GM12878 (cell line): ENCODE data around the gene CALHM2. TPM values are rescaled to one million over a fixed set of nuclear protein-coding genes. Genes with fewer than 3 reads are reported as not detected.

Source experiments
- ATAC-seq: fragments of 200-7000 bp; cut with Tn5 transposase; 3 replicates; pipeline ENCODE4 v1.9.1; 2020; ENCODE audit warnings: mild to moderate bottlenecking, moderate library complexity
- BruUV-seq: library from RNA; stranded (reverse); fragments of 400-500 nt; replicated peaks from 2 replicates; lab custom pipeline; 2021; lab: Mats Ljungman, UMichigan
- CTCF ChIA-PET: fragments of 300-600 bp; sonication (Branson Sonifier 250); formaldehyde crosslinking; extraction: SDS; loops from one replicate; lab custom pipeline; 2021; ENCODE audit warnings: inconsistent platforms; lab: Yijun Ruan, JAX
- POLR2A ChIA-PET: fragments of 350-600 bp; formaldehyde crosslinking; extraction: SDS; loops from one replicate; lab custom pipeline; 2021; ENCODE audit warnings: inconsistent platforms; lab: Charles Lee
- RAD21 ChIA-PET: fragments of 300-600 bp; sonication (Branson Sonifier 250); formaldehyde crosslinking; loops from one replicate; lab custom pipeline; 2023; ENCODE audit warnings: antibody characterized with exemption; ENCODE audit not compliant: unreplicated experiment; lab: Charles Lee
- SMC1A ChIA-PET: fragments of 300-600 bp; sonication (Branson Sonifier 250); formaldehyde crosslinking; loops from one replicate; lab custom pipeline; 2023; ENCODE audit not compliant: unreplicated experiment, uncharacterized antibody; lab: Charles Lee
- DNase-seq: peaks from one replicate; pipeline ENCODE4 v3.0.0-alpha.2; 2011; ENCODE audit warnings: low read depth, low spot score
- FAIRE-seq: peaks from 3 replicates; lab custom pipeline; 2011; peaks lifted over from hg19 to GRCh38; lab: Jason Lieb, UNC
- H2AFZ ChIP-seq: 2 replicates; pipeline ENCODE4 v1.6.0; 2011; ENCODE audit warnings: low read depth, low read length, control low read depth; ENCODE audit not compliant: control insufficient read depth
- H3K27ac ChIP-seq: 2 replicates; pipeline ENCODE4 v1.5.1; 2011; ENCODE audit warnings: control low read depth; ENCODE audit not compliant: control insufficient read depth, insufficient read depth
- H3K27me3 ChIP-seq, 2 experiments: replicated peaks in 1 of 2; 2 replicates each; pipeline versions ENCODE4 v1.6.0 to v1.6.1; 2011; ENCODE audit warnings: low read length in 1 of 2; ENCODE audit not compliant: control insufficient read depth in 2 of 2, insufficient read depth in 2 of 2
- H3K36me3 ChIP-seq, 2 experiments: 2 replicates each; pipeline ENCODE4 v1.5.1; 2011; ENCODE audit warnings: low read length in 1 of 2; ENCODE audit not compliant: control insufficient read depth in 2 of 2, insufficient read depth in 2 of 2
- H3K4me1 ChIP-seq: 2 replicates; pipeline ENCODE4 v1.6.1; 2011; ENCODE audit warnings: mild to moderate bottlenecking, low read length, moderate library complexity, mixed read lengths; ENCODE audit not compliant: control insufficient read depth, insufficient read depth
- H3K4me2 ChIP-seq: 2 replicates; pipeline ENCODE4 v1.6.0; 2011; ENCODE audit warnings: control low read depth; ENCODE audit not compliant: control insufficient read depth, insufficient read depth
- H3K4me3 ChIP-seq: fragments of 200-600 bp; sonication (generic); 2 replicates; pipeline ENCODE4 v1.5.1; 2016
- H3K79me2 ChIP-seq: 2 replicates; pipeline ENCODE4 v1.6.0; 2011; ENCODE audit warnings: low read length; ENCODE audit not compliant: control insufficient read depth, insufficient read depth
- H3K9ac ChIP-seq: 2 replicates; pipeline ENCODE4 v1.8.0; 2011; ENCODE audit warnings: low read length, control low read depth, mixed read lengths; ENCODE audit not compliant: control insufficient read depth, insufficient read depth
- H3K9me3 ChIP-seq: replicated peaks from 3 replicates; pipeline ENCODE4 v1.5.1; 2011; ENCODE audit warnings: mild to moderate bottlenecking, low read length; ENCODE audit not compliant: control insufficient read depth, insufficient read depth
- H4K20me1 ChIP-seq: 2 replicates; pipeline ENCODE4 v1.6.0; 2011; ENCODE audit not compliant: control insufficient read depth, insufficient read depth
- ATF2 ChIP-seq: IDR thresholded peaks from 2 replicates; pipeline ENCODE4 v1.6.1; 2012; ENCODE audit warnings: low read length, inconsistent platforms
- CREM ChIP-seq: IDR thresholded peaks from 2 replicates; pipeline ENCODE4 v1.6.1; 2014; ENCODE audit warnings: antibody characterized with exemption, low read depth
- CTCF ChIP-seq, 3 experiments: IDR thresholded peaks in 2 of 3; conservative IDR thresholded peaks in 1 of 3; 2 replicates each; pipeline ENCODE4 v1.5.1; 2011; ENCODE audit warnings: low read depth in 3 of 3, low read length in 3 of 3, mild to moderate bottlenecking in 3 of 3, control low read depth in 2 of 3, moderate library complexity in 2 of 3, inconsistent platforms in 1 of 3, mixed read lengths in 1 of 3; ENCODE audit not compliant: control insufficient read depth in 2 of 3, insufficient read depth in 1 of 3; ENCODE audit errors: extremely low read depth in 1 of 3
- MEF2A ChIP-seq: IDR thresholded peaks from 2 replicates; pipeline ENCODE4 v1.6.1; 2011; ENCODE audit warnings: low read depth, mild to moderate bottlenecking, low read length, moderate library complexity; ENCODE audit not compliant: insufficient read depth
- NFXL1 ChIP-seq: fragments of 450-650 bp; IDR thresholded peaks from 2 replicates; pipeline ENCODE4 v1.6.1; 2017; ENCODE audit warnings: antibody characterized with exemption, mild to moderate bottlenecking, borderline replicate concordance
- NFYB ChIP-seq: IDR thresholded peaks from 2 replicates; pipeline ENCODE4 v1.6.1; 2011; ENCODE audit warnings: low read depth, mild to moderate bottlenecking, low read length, improper control_type of control experiment, moderate library complexity; ENCODE audit not compliant: insufficient read depth
- PAX5 ChIP-seq: IDR thresholded peaks from 2 replicates; pipeline ENCODE4 v1.6.1; 2011; ENCODE audit warnings: low read depth, low read length, borderline replicate concordance
- RAD51 ChIP-seq: fragments of 450-650 bp; IDR thresholded peaks from 2 replicates; pipeline ENCODE4 v1.6.1; 2016; ENCODE audit warnings: moderate library complexity, mild to moderate bottlenecking, inconsistent platforms
- RBBP5 ChIP-seq: fragments of 200-600 bp; sonication (generic); conservative IDR thresholded peaks from 2 replicates; pipeline ENCODE4 v1.6.1; 2016
- SIN3A ChIP-seq: IDR thresholded peaks from 2 replicates; pipeline ENCODE4 v1.6.1; 2012; ENCODE audit warnings: low read depth, low read length, improper control_type of control experiment
- SMARCA5 ChIP-seq: fragments of 450-650 bp; IDR thresholded peaks from 2 replicates; pipeline ENCODE4 v1.6.1; 2017; ENCODE audit warnings: mild to moderate bottlenecking
- STAT3 ChIP-seq: IDR thresholded peaks from 2 replicates; pipeline ENCODE4 v1.6.1; 2011; ENCODE audit warnings: low read depth, low read length, improper control_type of control experiment
- SUPT20H ChIP-seq: IDR thresholded peaks from 2 replicates; pipeline ENCODE4 v1.6.1; 2011; ENCODE audit warnings: low read depth, mild to moderate bottlenecking, low read length, moderate library complexity, borderline replicate concordance; ENCODE audit not compliant: control insufficient read depth
- TARDBP ChIP-seq: IDR thresholded peaks from 2 replicates; pipeline ENCODE4 v1.6.1; 2016; ENCODE audit warnings: borderline replicate concordance
- ZBTB4 ChIP-seq: fragments of 450-650 bp; formaldehyde crosslinking; IDR thresholded peaks from 2 replicates; pipeline ENCODE4 v1.4.0; 2022; ENCODE audit warnings: mild to moderate bottlenecking, moderate library complexity
- ZNF207 ChIP-seq: fragments of 450-650 bp; IDR thresholded peaks from 2 replicates; pipeline ENCODE4 v1.6.1; 2014; ENCODE audit warnings: antibody characterized with exemption, mild to moderate bottlenecking, borderline replicate concordance
- ZSCAN29 ChIP-seq: fragments of 450-650 bp; IDR thresholded peaks from 2 replicates; pipeline ENCODE4 v1.6.1; 2017; ENCODE audit warnings: mild to moderate bottlenecking, moderate library complexity
- WGBS: methylation state at CpG from one replicate; pipeline ENCODE4 v1.1.6; 2016; ENCODE audit warnings: low lambda C conversion rate; ENCODE audit not compliant: insufficient replicate concordance, insufficient coverage; ENCODE audit errors: missing lambda C conversion rate; 5-methylcytosine and 5-hydroxymethylcytosine counted together
- in situ Hi-C: fragments of 300-500 bp; cut with MboI; formaldehyde crosslinking; loops from 9 replicates; pipeline ENCODE4 v1.14.3; 2018; ENCODE audit warnings: mixed read lengths
- intact Hi-C: fragments of 100-400 bp; cut with micrococcal nuclease; formaldehyde crosslinking; loops from one replicate; pipeline ENCODE4 v1.14.2; 2022; ENCODE audit not compliant: unreplicated experiment
- polyA plus RNA-seq, 11 experiments: library from polyadenylated mRNA; depleted of rRNA in 4 of 11; unstranded in 6 of 11; stranded (reverse) in 5 of 11; fragments of >200 nt; fragmentation: Nextera tagmentation in 4 of 11; fragmentation: Illumina TruSeq in 1 of 11; extraction: Ambion mirVana in 4 of 11; extraction: Trizol in 1 of 11; gene quantifications; 1 replicate in 1 of 11; 2 replicates in 10 of 11; pipeline versions ENCODE4 v1.2.1 to v1.2.3, GENCODE V29; 2011 to 2016; ENCODE audit warnings: inconsistent platforms in 2 of 11, missing spikeins in 2 of 11, low read depth in 1 of 11
- total RNA-seq, 4 experiments: library from RNA; depleted of rRNA in 3 of 4; stranded (reverse); fragments of >200 nt in 3 of 4; fragmentation: Illumina TruSeq in 1 of 4; extraction: Trizol in 1 of 4; gene quantifications; 2 replicates each; pipeline versions ENCODE4 v1.2.1 to v1.2.3, GENCODE V29; 2013 to 2021
- TF ChIP-seq, protein P1 (sequence below): IDR thresholded peaks from 2 replicates; pipeline ENCODE4 v1.6.1; 2012; ENCODE audit warnings: low read depth, low read length, improper control_type of control experiment

Gene CALHM2
- total and polyA plus RNA-seq, 10 of the 15 experiments (the other 5 are each of a cell fraction or from before 2014, with no cell fraction given) = 0.60 to 23.7 (median 9.3) TPM

- Histone ChIP-seq H3K36me3 (peaks cover 17 to 53% of the 10 kb centered on the region in 2 experiments), H3K79me2 (no peaks in the 10 kb centered on the region), H3K9ac (no peak overlapping the region), H2AFZ (no peak overlapping the region), H3K27me3 (no peaks in the 10 kb centered on the region), H3K4me3 (no peak overlapping the region), H3K9me3 (no peaks in the 10 kb centered on the region), H3K4me1 (no peaks in the 10 kb centered on the region), H3K27ac (no peak overlapping the region), H3K4me2 (no peak overlapping the region), H4K20me1 (no peaks in the 10 kb centered on the region)
- TF ChIP-seq TARDBP = no peak
- no peak for TF ChIP-seq ZBTB4 (CRISPR knock-in tag)
- no peak for TF ChIP-seq RBBP5
- TF ChIP-seq STAT3 = no peak
- TF ChIP-seq MEF2A = no peak
- TF ChIP-seq ATF2 = no peak
- no peak for TF ChIP-seq SUPT20H
- no peak for TF ChIP-seq SIN3A
- TF ChIP-seq NFYB = no peak
- no peak for TF ChIP-seq PAX5
- no peak for TF ChIP-seq ZNF207
- TF ChIP-seq, protein P1, sequence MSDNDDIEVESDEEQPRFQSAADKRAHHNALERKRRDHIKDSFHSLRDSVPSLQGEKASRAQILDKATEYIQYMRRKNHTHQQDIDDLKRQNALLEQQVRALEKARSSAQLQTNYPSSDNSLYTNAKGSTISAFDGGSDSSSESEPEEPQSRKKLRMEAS = no peak
- no peak for TF ChIP-seq SMARCA5
- TF ChIP-seq RAD51 = no peak
- no peak for TF ChIP-seq NFXL1
- no peak for TF ChIP-seq CTCF (IDR thresholded peaks at IDR 0.05 in 2 of 3, conservative IDR thresholded peaks at IDR 0.05 in 1 of 3; ENCODE audit: control insufficient read depth in 2 of 3, extremely low read depth in 1 of 3, insufficient read depth in 1 of 3, low read depth in 3 of 3, low read length in 3 of 3)
- TF ChIP-seq ZSCAN29 = no peak
- TF ChIP-seq CREM = no peak
- no peak for DNase-seq
- BruUV-seq = no TSS peak
- POLR2A ChIA-PET = no interaction called here
- ATAC-seq = no peak
- in situ Hi-C loops = no loop called here
- RAD21 ChIA-PET = interaction anchor here (1.0 kb wide), 1 partner anchor 54 kb away, joined by 3 read pairs; no protein-coding TSS in a partner anchor
- SMC1A ChIA-PET = no interaction called here
- CTCF ChIA-PET = no interaction called here
- no peak for FAIRE-seq
- intact Hi-C loops = no loop called here
- WGBS = 79% methylated on average over 5 of the region's 5 CpGs
These were observed 23.1 kb downstream of the CALHM2 start for GRCh38 chr10:103428989-103429643.
